SU-DHL-6 (cell line): Measurements from ENCODE around the gene SLAMF7.

Experiments
- EZH2phosphoT487 ChIP-seq: fragments of 200-600 bp; sonication (generic), shearing (Covaris generic); conservative IDR thresholded peaks from 2 replicates; pipeline ENCODE4 v1.6.1; 2018; ENCODE audit warnings: mild to moderate bottlenecking, antibody characterized with exemption, low read length, moderate library complexity, mixed read lengths
- TF ChIP-seq, protein P1 (sequence below): fragments of 200-600 bp; sonication (generic); IDR thresholded peaks from one replicate; pipeline ENCODE4 v1.5.1; 2017; ENCODE audit warnings: antibody characterized with exemption, mild to moderate bottlenecking, low read length, moderate library complexity; ENCODE audit not compliant: insufficient read depth, poor library complexity, severe bottlenecking

DNA sequence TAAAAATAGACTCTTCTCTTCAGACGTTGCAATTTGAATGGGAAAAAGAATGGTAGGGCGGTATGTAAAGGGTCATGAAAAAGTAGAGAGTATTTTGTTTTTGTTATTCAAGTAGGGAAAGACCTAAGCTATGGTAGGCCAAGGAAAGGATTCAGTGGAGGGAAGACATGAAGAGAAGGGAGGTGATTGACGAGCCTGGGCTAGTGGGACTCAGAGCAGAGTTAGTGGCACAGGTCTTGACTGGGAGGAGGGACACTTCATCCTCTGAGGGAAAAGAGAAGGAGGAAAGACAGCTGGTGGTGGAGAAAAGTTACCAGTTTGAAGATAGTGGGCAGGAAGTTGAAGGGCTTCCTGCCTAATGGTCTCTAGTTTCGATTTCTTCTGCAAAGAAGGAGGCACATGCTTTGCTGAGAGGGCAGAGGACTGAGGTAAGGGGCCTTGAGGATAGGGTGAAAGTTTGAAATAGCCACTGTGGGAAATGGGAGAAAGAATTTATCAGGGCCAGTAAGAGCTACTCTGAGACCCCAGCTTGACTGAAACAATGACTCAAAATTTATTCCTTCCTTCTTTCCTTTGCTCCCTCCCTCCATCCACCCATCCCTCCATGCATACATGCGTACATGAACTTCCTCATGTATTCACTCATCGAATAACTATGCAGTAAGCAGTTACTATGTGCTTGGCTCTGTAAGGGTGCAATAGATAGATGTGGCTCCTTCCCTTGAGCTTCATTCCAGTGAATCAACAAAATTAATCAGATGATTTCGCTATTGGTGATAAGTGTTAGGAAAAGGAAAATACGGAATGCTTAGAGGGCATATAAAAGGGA lies 31.6 kb upstream of the SLAMF7 start:
- TF ChIP-seq, protein P1, sequence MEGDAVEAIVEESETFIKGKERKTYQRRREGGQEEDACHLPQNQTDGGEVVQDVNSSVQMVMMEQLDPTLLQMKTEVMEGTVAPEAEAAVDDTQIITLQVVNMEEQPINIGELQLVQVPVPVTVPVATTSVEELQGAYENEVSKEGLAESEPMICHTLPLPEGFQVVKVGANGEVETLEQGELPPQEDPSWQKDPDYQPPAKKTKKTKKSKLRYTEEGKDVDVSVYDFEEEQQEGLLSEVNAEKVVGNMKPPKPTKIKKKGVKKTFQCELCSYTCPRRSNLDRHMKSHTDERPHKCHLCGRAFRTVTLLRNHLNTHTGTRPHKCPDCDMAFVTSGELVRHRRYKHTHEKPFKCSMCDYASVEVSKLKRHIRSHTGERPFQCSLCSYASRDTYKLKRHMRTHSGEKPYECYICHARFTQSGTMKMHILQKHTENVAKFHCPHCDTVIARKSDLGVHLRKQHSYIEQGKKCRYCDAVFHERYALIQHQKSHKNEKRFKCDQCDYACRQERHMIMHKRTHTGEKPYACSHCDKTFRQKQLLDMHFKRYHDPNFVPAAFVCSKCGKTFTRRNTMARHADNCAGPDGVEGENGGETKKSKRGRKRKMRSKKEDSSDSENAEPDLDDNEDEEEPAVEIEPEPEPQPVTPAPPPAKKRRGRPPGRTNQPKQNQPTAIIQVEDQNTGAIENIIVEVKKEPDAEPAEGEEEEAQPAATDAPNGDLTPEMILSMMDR = no peak
- no peak for TF ChIP-seq EZH2phosphoT487
